K562 (cell line): ENCODE results near the gene VWA5B1.

ENCODE experiments used
- ATF7 ChIP-seq: fragments of 450-650 bp; IDR thresholded peaks from 2 replicates; pipeline ENCODE4 v1.7.1; 2014; ENCODE audit warnings: mild to moderate bottlenecking, moderate library complexity
- BHLHE40 ChIP-seq: IDR thresholded peaks from 2 replicates; pipeline ENCODE4 v1.6.1; 2011; ENCODE audit warnings: low read length, improper control_type of control experiment
- CCAR2 ChIP-seq: fragments of 200-400 bp; formaldehyde crosslinking; IDR thresholded peaks from 2 replicates; pipeline ENCODE4 v1.6.1; 2017; ENCODE audit warnings: mild to moderate bottlenecking, low read depth, low read length
- EP300 ChIP-seq: IDR thresholded peaks from 2 replicates; pipeline ENCODE4 v1.6.1; 2012; ENCODE audit warnings: low read length, improper control_type of control experiment
- SREBF2 ChIP-seq: sonication (generic); formaldehyde crosslinking; IDR thresholded peaks from 2 replicates; pipeline ENCODE4 v1.4.0; 2020; ENCODE audit warnings: mild to moderate bottlenecking, missing genetic modification reagents
- ZBTB17 ChIP-seq: fragments of 450-650 bp; formaldehyde crosslinking; IDR thresholded peaks from 2 replicates; pipeline ENCODE4 v1.4.0; 2020; ENCODE audit warnings: mild to moderate bottlenecking
- ZNF436 ChIP-seq: fragments of 250-450, 450-650 bp; sonication (Bioruptor Pico); formaldehyde crosslinking; IDR thresholded peaks from 2 replicates; pipeline ENCODE4 v1.7.0; 2020; ENCODE audit warnings: mild to moderate bottlenecking
- TF ChIP-seq, protein P1 (sequence below): fragments of 250-450 bp; sonication (Bioruptor Pico); IDR thresholded peaks from 2 replicates; pipeline ENCODE4 v1.8.0; 2022; ENCODE audit warnings: inconsistent platforms, mild to moderate bottlenecking, moderate library complexity, borderline replicate concordance

DNA sequence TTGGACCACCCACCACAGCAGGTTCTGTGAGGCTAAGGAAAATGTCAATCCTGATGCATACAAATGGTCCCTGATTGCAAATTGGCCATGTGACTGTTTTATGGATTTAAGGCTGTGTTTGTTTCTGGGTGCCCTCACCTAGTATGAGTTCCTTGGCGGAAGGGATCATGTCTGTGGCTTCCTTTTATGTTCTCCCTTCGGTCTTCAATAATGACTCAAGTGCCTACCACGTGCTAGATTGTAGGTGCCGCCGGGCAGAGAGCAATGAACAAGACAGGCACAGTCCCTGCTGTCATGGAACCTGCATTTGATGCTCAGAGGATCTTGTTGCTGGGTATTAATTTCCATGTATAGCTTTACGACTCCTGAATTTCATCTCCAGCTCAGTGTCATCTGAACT lies 9.8 kb upstream of the VWA5B1 start:
- no peak for TF ChIP-seq EP300
- TF ChIP-seq, protein P1, sequence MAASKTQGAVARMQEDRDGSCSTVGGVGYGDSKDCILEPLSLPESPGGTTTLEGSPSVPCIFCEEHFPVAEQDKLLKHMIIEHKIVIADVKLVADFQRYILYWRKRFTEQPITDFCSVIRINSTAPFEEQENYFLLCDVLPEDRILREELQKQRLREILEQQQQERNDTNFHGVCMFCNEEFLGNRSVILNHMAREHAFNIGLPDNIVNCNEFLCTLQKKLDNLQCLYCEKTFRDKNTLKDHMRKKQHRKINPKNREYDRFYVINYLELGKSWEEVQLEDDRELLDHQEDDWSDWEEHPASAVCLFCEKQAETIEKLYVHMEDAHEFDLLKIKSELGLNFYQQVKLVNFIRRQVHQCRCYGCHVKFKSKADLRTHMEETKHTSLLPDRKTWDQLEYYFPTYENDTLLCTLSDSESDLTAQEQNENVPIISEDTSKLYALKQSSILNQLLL = no peak
- TF ChIP-seq ZNF436 (CRISPR knock-in tag) = no peak
- TF ChIP-seq CCAR2 = no peak
- no peak for TF ChIP-seq BHLHE40
- no peak for TF ChIP-seq ATF7
- TF ChIP-seq ZBTB17 (CRISPR knock-in tag) = no peak
- TF ChIP-seq SREBF2 (CRISPR knock-in tag) = no peak
